ENCODE results near the gene ACBD6.

- no peak for TF ChIP-seq POLR2AphosphoS5 (IDR thresholded peaks at IDR 0.05)
- no peak for TF ChIP-seq POLR2A (IDR thresholded peaks at IDR 0.05; ENCODE audit: low read depth)
- no peak for TF ChIP-seq CTCF (IDR thresholded peaks at IDR 0.05)
- TF ChIP-seq EP300 (IDR thresholded peaks at IDR 0.05), result no peak
Measured at GRCh38 chr1:180415236-180415848, 87.0 kb downstream of the ACBD6 start.
